ENCODE data around the gene SOX21.

SOX21 gene

GRCh38 chr13:94674609-94675348 is 37.6 kb downstream of the SOX21 start:
- peak; percentile 61 for DNase-seq

GRCh38 chr13:94673851-94674250 is 38.5 kb downstream of the SOX21 start:
- DNase-seq = no peak

DNA sequence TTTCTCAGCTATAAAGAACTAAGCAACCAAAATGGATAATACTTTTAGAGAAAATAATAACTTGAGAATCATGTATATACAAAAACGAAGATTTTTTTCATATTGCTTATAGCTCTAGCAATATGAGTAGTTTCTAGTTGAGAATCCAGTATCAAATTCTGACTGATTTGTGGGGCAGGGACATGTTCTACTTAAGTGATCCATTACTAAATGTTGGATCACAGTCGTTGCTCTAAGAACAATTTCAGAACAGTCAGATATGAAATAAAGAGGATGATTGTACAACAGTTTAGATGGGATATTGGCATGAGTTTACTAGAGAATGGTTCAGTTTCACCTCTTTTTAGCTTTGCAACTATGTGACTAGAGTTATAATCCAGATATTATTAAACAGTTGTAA is 39.9 kb downstream of the SOX21 start:
- no peak for DNase-seq

DNA sequence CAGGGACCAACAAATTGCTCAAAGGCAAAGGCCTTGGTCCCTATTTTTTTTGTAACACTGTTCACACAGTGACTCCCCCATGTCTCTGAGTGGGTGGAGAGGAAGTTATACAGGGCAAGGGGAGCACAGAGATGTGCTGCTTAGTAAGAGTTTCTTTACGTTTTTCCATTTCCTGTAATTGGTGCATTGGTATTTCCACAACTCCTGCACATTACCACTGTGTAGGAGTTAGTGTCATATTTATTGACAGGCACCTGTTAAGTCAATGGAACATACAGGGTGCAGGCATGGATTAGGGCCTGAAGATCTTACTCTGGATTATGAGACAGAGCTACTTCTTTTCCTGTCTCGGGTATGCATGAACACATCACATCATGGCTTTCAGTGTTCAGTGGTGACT is 45.2 kb downstream of the SOX21 start:
- peak; percentile 9 for DNase-seq

DNA sequence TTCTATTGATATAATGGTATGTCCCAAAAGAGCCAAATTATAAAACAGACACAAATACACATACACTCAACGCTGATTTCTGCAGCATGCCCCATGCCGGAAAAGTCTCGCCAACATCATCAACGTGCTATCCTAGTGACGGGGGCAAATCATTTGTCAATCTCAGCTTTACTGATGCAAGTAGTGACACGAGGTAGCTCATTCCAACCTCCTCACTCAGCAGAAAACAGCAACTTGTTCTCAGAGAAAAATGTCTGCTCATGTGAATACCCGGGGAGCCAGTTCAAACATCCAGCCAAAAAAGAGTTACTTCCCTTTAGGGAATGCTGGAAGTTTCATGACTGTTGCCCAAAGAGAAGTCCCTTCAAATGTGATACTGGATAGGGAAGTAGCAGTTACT is 46.3 kb downstream of the SOX21 start:
- peak; percentile 19 for DNase-seq

DNA sequence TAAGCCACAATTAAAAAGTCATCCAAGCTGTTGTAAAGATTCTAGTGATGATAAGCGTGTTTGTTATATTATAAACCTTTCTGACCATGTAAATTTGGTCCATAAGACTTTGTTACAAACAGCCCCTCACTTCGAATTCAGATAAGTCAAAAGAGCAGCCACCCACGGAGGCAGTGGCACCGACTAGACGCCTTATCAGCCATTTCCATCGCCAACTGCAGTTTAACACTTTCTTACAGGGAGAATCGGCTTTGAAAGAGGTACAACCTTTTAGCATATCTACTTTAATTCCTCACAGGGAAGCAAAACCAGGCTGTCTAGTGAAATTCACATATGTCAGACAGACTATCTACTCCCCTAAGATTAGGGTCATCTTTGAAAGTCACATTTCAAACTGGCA is 47.5 kb downstream of the SOX21 start:
- DNase-seq = no peak

DNA sequence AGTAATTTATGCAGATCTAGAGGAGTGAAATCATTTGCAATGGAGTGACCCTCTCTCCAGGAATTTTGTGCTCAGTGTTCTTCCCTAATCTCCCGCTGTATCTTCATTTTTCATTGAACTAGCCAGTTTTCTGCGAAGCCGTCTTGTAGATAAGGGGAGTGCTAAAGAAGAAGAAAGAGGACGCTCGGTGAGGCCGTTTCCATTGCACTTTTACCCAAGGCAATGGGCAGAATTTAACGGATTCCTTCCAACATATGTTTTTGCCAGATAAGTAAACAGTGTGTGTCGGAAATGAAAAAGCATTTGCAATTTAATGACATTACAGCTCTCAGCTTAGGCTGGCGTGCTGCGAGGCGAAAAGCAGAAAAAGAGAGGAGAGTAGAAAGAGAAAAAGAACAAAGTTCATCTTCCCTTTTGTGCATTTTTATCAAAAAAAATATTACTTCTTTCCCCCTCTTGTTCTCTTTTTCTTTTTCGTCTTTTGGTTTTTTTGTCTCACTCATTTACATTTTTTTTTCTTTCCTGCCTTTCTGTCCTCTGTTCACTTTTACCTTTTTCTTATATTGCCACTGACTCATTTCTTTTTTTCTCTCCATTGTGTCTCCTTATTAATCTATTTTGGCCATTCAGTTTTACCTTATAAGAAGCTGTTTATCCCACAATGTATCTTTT is 49.9 kb downstream of the SOX21 start:
- no peak for DNase-seq

- no peak for DNase-seq
These were observed 50.9 kb downstream of the SOX21 start for GRCh38 chr13:94661406-94661805.

GRCh38 chr13:94660695-94661326 is 51.5 kb downstream of the SOX21 start:
- peak; percentile 4 for DNase-seq

Data from suppressor macrophage treated with lipopolysaccharide for 4 hours (primary cell).